Measurements from ENCODE around the gene GAS7. TPM values are rescaled to one million over a fixed set of nuclear protein-coding genes. Genes with fewer than 3 reads are reported as not detected.
A peak's percentile ranks its signal among the peaks of the same experiment; 100 is the strongest.

GAS7 gene
- total and polyA plus RNA-seq, 12 donors, result 19.8 to 111 (median 61.8) TPM

GRCh38 chr17:10197362-10197720, 1.1 kb downstream of the GAS7 start:
- Histone ChIP-seq H3K4me3 (peak overlapping the region; percentile 62 to 78 (median 72)), H3K27me3 (peaks cover 0 to 26% (median 12%) of the 10 kb centered on the region in 7 donors), H3K27ac (peak overlapping the region in 6 of 10 donors; percentile 75 to 88 (median 80)), H3K36me3 (no peaks in the 10 kb centered on the region), H3K4me1 (peaks cover 0 to 38% (median 11%) of the 10 kb centered on the region in 9 donors), H3K9me3 (peaks cover 0 to 29% (median 13%) of the 10 kb centered on the region in 11 donors)
- peak; percentile 36 to 61 for DNase-seq
- ATAC-seq, result peak; percentile 31 to 88 (median 72)
- TF ChIP-seq CTCF (IDR thresholded peaks at IDR 0.05), result no peak
- intact Hi-C loops (cut with DNase I), result loop anchor here in 4 of 10 donors (5.0 to 10.0 kb wide), 3 partner anchors 73 to 83 kb away; no protein-coding TSS in a partner anchor
- 9 to 13% methylated on average over 11 of the region's 11 CpGs for WGBS, 2 donors

GRCh38 chr17:10196941-10197340, 1.5 kb downstream of the GAS7 start:
- WGBS, 2 donors, result 54 to 61% methylated on average over 4 of the region's 4 CpGs
- DNase-seq, result no peak
- Histone ChIP-seq H3K4me1 (peaks cover 0 to 42% (median 11%) of the 10 kb centered on the region in 9 donors), H3K27me3 (peaks cover 0 to 26% (median 12%) of the 10 kb centered on the region in 7 donors), H3K36me3 (no peaks in the 10 kb centered on the region), H3K4me3 (peak overlapping the region in 9 of 10 donors; percentile 62 to 78 (median 72)), H3K9me3 (peaks cover 0 to 30% (median 13%) of the 10 kb centered on the region in 11 donors), H3K27ac (peak overlapping the region in 6 of 10 donors; percentile 75 to 88 (median 80))
- intact Hi-C loops (cut with DNase I), result loop anchor here in 4 of 10 donors (5.0 to 10.0 kb wide), 3 partner anchors 72 to 82 kb away; no protein-coding TSS in a partner anchor
- TF ChIP-seq CTCF (IDR thresholded peaks at IDR 0.05), result no peak
- no peak for ATAC-seq

DNA sequence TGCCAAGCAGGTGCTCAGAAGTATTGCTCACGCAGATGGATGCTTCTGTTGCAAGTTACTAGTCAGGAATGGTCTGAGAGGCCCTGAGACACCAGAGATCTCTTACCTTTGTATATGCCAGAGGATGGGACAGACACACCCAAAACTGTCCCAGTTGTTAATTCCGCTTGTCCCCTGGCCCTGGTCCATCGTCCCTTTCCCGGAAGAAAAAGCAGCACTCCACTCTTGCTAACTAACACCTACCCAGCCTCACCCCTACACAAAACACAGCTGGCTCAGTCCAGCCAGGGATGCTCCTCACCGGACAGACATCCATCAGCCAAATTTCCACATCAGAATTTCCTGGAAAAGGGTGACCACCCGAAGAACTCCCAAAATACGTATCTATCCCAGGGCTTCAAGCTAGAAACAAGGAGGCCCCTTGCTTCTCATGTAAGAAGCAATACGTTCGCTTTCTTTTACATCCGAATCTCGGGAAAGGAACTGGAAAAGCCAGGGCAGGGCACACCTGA, 2.0 kb downstream of the GAS7 start:
- Histone ChIP-seq H3K9me3 (peaks cover 0 to 30% (median 13%) of the 10 kb centered on the region in 11 donors), H3K4me3 (peak overlapping the region in 7 of 10 donors; percentile 62 to 78 (median 75)), H3K27ac (peak overlapping the region in 6 of 10 donors; percentile 75 to 88 (median 80)), H3K27me3 (peaks cover 0 to 26% (median 12%) of the 10 kb centered on the region in 7 donors), H3K4me1 (peaks cover 0 to 43% (median 11%) of the 10 kb centered on the region in 9 donors), H3K36me3 (no peaks in the 10 kb centered on the region)
- WGBS, 2 donors, result 72 to 76% methylated on average over 11 of the region's 11 CpGs
- peak in 1 of 8 donors; percentile 16 for ATAC-seq
- intact Hi-C loops (cut with DNase I), result loop anchor here in 4 of 10 donors (5.0 to 10.0 kb wide), 3 partner anchors 72 to 82 kb away; no protein-coding TSS in a partner anchor
- TF ChIP-seq CTCF (IDR thresholded peaks at IDR 0.05), result no peak
- no peak for DNase-seq

- TF ChIP-seq CTCF (IDR thresholded peaks at IDR 0.05), result no peak
- H3K27ac ChIP-seq, result peak overlapping the region in 1 of 10 donors; percentile 86
- H3K4me3 ChIP-seq, result no peak overlapping the region
- ATAC-seq (no peak), DNase-seq (no peak)
- WGBS, 2 donors, result 90 to 94% methylated on average over 4 of the region's 4 CpGs
- intact Hi-C loops (cut with DNase I), result loop anchor here in 4 of 10 donors (5.0 to 10.0 kb wide), 3 partner anchors 70 to 80 kb away; no protein-coding TSS in a partner anchor
- peaks cover 0 to 26% (median 12%) of the 10 kb centered on the region in 7 donors for H3K27me3 ChIP-seq
- H3K4me1 ChIP-seq, result peaks cover 0 to 43% (median 11%) of the 10 kb centered on the region in 9 donors
- peaks cover 0 to 30% (median 13%) of the 10 kb centered on the region in 11 donors for H3K9me3 ChIP-seq
- H3K36me3 ChIP-seq, result no peaks in the 10 kb centered on the region
Observed at GRCh38 chr17:10195090-10195805, 3.2 kb downstream of the GAS7 start.

Measured in heart right ventricle (tissue), 16 donors.